ENCODE data around the gene COMMD2. TPM values are rescaled to one million over a fixed set of nuclear protein-coding genes. Genes with fewer than 3 reads are reported as not detected.

COMMD2 gene
- total and polyA plus RNA-seq, 10 of the 15 experiments (the other 5 are each of a cell fraction or from before 2014, with no cell fraction given) = 23.0 to 97.0 (median 50.9) TPM

- ChIA-PET POLR2A (no interaction called here), SMC1A (ENCODE audit: uncharacterized antibody, unreplicated experiment) (interaction anchor here (1.6 kb wide), 1 partner anchor 39 kb away, joined by 3 read pairs; no protein-coding TSS in a partner anchor), CTCF (interaction anchor here (2.0 kb wide), 1 partner anchor 40 kb away, joined by 6 read pairs; no protein-coding TSS in a partner anchor), RAD21 (ENCODE audit: unreplicated experiment) (no interaction called here)
- no peaks in the 10 kb centered on the region for H3K36me3 ChIP-seq (ENCODE audit: control insufficient read depth in 2 of 2, insufficient read depth in 2 of 2, low read length in 1 of 2)
- H4K20me1 ChIP-seq (ENCODE audit: control insufficient read depth, insufficient read depth) = no peaks in the 10 kb centered on the region
- DNase-seq (ENCODE audit: low read depth, low spot score) (no peak), ATAC-seq (no peak), FAIRE-seq (no peak)
- 67% methylated on average over 3 of the region's 3 CpGs for WGBS (ENCODE audit: insufficient coverage, insufficient replicate concordance, low lambda C conversion rate, missing lambda C conversion rate)
- H3K27ac ChIP-seq (ENCODE audit: control insufficient read depth, insufficient read depth) = no peak overlapping the region
- peaks cover 6% of the 10 kb centered on the region for H3K4me1 ChIP-seq (ENCODE audit: control insufficient read depth, insufficient read depth, low read length)
- no peaks in the 10 kb centered on the region for H3K9me3 ChIP-seq (replicated peaks; ENCODE audit: control insufficient read depth, insufficient read depth, low read length)
- no peaks in the 10 kb centered on the region for H3K27me3 ChIP-seq (replicated peaks in 1 of 2; ENCODE audit: control insufficient read depth in 2 of 2, insufficient read depth in 2 of 2, low read length in 1 of 2)
- no peak overlapping the region for H3K4me2 ChIP-seq (ENCODE audit: control insufficient read depth, insufficient read depth)
- H3K9ac ChIP-seq (ENCODE audit: control insufficient read depth, insufficient read depth, low read length) = no peak overlapping the region
- no peak for TF ChIP-seq STAT1 (conservative IDR thresholded peaks at IDR 0.05)
- TF ChIP-seq POU2F2 (IDR thresholded peaks at IDR 0.05; ENCODE audit: borderline replicate concordance, low read depth, low read length) = no peak
- no peak for TF ChIP-seq MTA2 (IDR thresholded peaks at IDR 0.05; ENCODE audit: low read depth)
- TF ChIP-seq HDAC2 (IDR thresholded peaks at IDR 0.05) = no peak
- no peak for TF ChIP-seq BCL3 (IDR thresholded peaks at IDR 0.05; ENCODE audit: borderline replicate concordance, insufficient read depth, low read depth, low read length, poor library complexity, severe bottlenecking)
- no peak for TF ChIP-seq TCF7 (IDR thresholded peaks at IDR 0.05; ENCODE audit: borderline replicate concordance)
- no peak for TF ChIP-seq MLLT1 (IDR thresholded peaks at IDR 0.05)
- TF ChIP-seq ZBED1 (IDR thresholded peaks at IDR 0.05; ENCODE audit: borderline replicate concordance) = no peak
- no peak for TF ChIP-seq EED (IDR thresholded peaks at IDR 0.05; ENCODE audit: low read depth)
- no peak for TF ChIP-seq KAT2A (conservative IDR thresholded peaks at IDR 0.05; ENCODE audit: control insufficient read depth, low read depth, low read length)
- TF ChIP-seq SMAD1 (IDR thresholded peaks at IDR 0.05; ENCODE audit: low read depth, partially characterized antibody) = no peak
- no peak for TF ChIP-seq GABPA (IDR thresholded peaks at IDR 0.05; ENCODE audit: low read depth)
- TF ChIP-seq PAX8 (IDR thresholded peaks at IDR 0.05) = no peak
- H3K79me2 ChIP-seq (ENCODE audit: control insufficient read depth, insufficient read depth, low read length) = no peaks in the 10 kb centered on the region
- no TSS peak for BruUV-seq (replicated peaks)
- in situ Hi-C loops (cut with MboI) (no loop called here), intact Hi-C loops (cut with micrococcal nuclease; ENCODE audit: unreplicated experiment) (no loop called here)
- H3K4me3 ChIP-seq = no peak overlapping the region
- no peak overlapping the region for H2AFZ ChIP-seq (ENCODE audit: control insufficient read depth, low read depth, low read length)
These were observed 20.1 kb downstream of the COMMD2 start for GRCh38 chr3:149732234-149732633.
